ENCODE data around the gene ZBTB7C. TPM values are rescaled to one million over a fixed set of nuclear protein-coding genes. Genes with fewer than 3 reads are reported as not detected.

The ZBTB7C gene
- polyA plus RNA-seq, 1 donor (not counting 4 experiments of a cell fraction or from before 2014, with no cell fraction given), result 0.58 TPM

DNA sequence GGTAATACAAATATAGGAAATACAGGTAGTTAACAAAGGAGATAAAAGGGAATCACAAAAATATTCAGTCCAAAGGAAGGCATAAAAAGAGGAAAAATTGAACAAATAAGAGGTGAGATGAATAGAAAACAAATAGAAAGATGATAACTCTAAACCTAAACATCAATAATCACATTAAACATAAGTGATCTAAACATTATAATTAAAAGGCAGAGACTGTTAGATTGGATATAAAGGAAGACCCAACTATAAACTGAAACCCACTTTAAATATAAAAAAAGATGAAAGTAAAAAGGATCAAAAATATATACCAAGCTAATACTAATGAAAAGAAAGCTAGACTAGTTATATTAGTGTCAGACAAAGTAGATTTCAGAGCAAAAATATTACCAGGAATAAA, 152.3 kb downstream of the ZBTB7C start:
- H3K36me3 ChIP-seq (ENCODE audit: control insufficient read depth in 2 of 2, extremely low read depth in 1 of 2, insufficient read depth in 2 of 2, low read length in 2 of 2), result no peaks in the 10 kb centered on the region
- no peaks in the 10 kb centered on the region for H3K9me3 ChIP-seq (ENCODE audit: control insufficient read depth, low read depth, low read length)
- no peak overlapping the region for H3K4me3 ChIP-seq (ENCODE audit: control insufficient read depth in 2 of 3, extremely low read depth in 1 of 3, insufficient read depth in 2 of 3, low read depth in 1 of 3, low read length in 3 of 3)
- no peaks in the 10 kb centered on the region for H3K27me3 ChIP-seq (ENCODE audit: control insufficient read depth, extremely low read depth, insufficient read depth, low read length)
- DNase-seq (ENCODE audit: low read depth, low spot score) (no peak), FAIRE-seq (no peak)
- no peaks in the 10 kb centered on the region for H4K20me1 ChIP-seq (ENCODE audit: control insufficient read depth, extremely low read depth, insufficient read depth, low read length)
- dilution Hi-C loops (cut with MboI; ENCODE audit: extremely low pct_ligation_motif_present, low sequenced_read_pairs), result no loop called here
- no peaks in the 10 kb centered on the region for H3K9me1 ChIP-seq (ENCODE audit: control insufficient read depth, extremely low read depth, insufficient read depth, low read length)
- no peak overlapping the region for H3K27ac ChIP-seq (ENCODE audit: control insufficient read depth, insufficient read depth, low read length)
- H2AFZ ChIP-seq (ENCODE audit: control insufficient read depth, low read length), result no peak overlapping the region
- H3K79me2 ChIP-seq (ENCODE audit: control insufficient read depth, insufficient read depth, low read length), result no peaks in the 10 kb centered on the region
- H3K4me1 ChIP-seq (ENCODE audit: control insufficient read depth, extremely low read depth, insufficient read depth, low read length), result no peaks in the 10 kb centered on the region
- H3K4me2 ChIP-seq (ENCODE audit: control insufficient read depth, extremely low read depth, insufficient read depth, low read depth, low read length), result no peak overlapping the region
- TF ChIP-seq, protein P1, sequence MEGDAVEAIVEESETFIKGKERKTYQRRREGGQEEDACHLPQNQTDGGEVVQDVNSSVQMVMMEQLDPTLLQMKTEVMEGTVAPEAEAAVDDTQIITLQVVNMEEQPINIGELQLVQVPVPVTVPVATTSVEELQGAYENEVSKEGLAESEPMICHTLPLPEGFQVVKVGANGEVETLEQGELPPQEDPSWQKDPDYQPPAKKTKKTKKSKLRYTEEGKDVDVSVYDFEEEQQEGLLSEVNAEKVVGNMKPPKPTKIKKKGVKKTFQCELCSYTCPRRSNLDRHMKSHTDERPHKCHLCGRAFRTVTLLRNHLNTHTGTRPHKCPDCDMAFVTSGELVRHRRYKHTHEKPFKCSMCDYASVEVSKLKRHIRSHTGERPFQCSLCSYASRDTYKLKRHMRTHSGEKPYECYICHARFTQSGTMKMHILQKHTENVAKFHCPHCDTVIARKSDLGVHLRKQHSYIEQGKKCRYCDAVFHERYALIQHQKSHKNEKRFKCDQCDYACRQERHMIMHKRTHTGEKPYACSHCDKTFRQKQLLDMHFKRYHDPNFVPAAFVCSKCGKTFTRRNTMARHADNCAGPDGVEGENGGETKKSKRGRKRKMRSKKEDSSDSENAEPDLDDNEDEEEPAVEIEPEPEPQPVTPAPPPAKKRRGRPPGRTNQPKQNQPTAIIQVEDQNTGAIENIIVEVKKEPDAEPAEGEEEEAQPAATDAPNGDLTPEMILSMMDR (optimal IDR thresholded peaks at IDR 0.05 in 1 of 3, IDR thresholded peaks at IDR 0.05 in 1 of 3, conservative IDR thresholded peaks at IDR 0.05 in 1 of 3; ENCODE audit: extremely low read depth in 1 of 3, insufficient read depth in 2 of 3, low read length in 3 of 3), result no peak
- TF ChIP-seq EZH2 (IDR thresholded peaks at IDR 0.05; ENCODE audit: low read length), result no peak
- H3K9ac ChIP-seq (ENCODE audit: control insufficient read depth, extremely low read depth, insufficient read depth, low read length), result no peak overlapping the region

DNA sequence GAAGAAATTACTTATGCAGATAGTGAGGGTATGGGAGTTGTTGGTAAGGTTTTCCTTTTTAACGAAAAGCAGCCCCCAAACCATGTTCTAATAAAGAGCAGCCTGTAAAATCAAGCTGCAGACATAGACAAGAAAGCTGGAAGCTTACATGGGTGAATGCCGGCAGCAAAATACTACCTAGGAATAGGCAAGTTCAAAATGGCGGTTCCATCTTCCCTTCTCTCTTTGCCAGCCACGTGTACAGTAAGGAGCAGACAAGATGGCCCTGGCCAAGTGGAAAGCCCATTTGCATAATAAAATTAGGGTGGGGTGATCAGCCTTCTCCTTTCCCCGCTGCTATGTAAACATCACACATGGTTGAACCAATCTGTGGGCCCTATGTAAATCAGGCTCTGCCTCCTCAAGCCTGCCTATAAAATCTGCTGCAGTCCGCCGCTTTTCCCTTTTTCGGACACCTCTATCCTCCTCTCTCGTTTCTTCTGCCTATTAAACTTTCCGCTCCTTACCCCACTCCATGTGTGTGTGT, 155.0 kb downstream of the ZBTB7C start:
- peaks cover 4% of the 10 kb centered on the region for H3K27me3 ChIP-seq (ENCODE audit: control insufficient read depth, extremely low read depth, insufficient read depth, low read length)
- H4K20me1 ChIP-seq (ENCODE audit: control insufficient read depth, extremely low read depth, insufficient read depth, low read length), result no peaks in the 10 kb centered on the region
- no peaks in the 10 kb centered on the region for H3K9me3 ChIP-seq (ENCODE audit: control insufficient read depth, low read depth, low read length)
- no peak overlapping the region for H3K4me2 ChIP-seq (ENCODE audit: control insufficient read depth, extremely low read depth, insufficient read depth, low read depth, low read length)
- H2AFZ ChIP-seq (ENCODE audit: control insufficient read depth, low read length), result no peak overlapping the region
- TF ChIP-seq EZH2 (IDR thresholded peaks at IDR 0.05; ENCODE audit: low read length), result no peak
- TF ChIP-seq, protein P1 (optimal IDR thresholded peaks at IDR 0.05 in 1 of 3, IDR thresholded peaks at IDR 0.05 in 1 of 3, conservative IDR thresholded peaks at IDR 0.05 in 1 of 3; ENCODE audit: extremely low read depth in 1 of 3, insufficient read depth in 2 of 3, low read length in 3 of 3), result no peak
- H3K79me2 ChIP-seq (ENCODE audit: control insufficient read depth, insufficient read depth, low read length), result no peaks in the 10 kb centered on the region
- no peak for FAIRE-seq
- no peak for DNase-seq (ENCODE audit: low read depth, low spot score)
- no peak overlapping the region for H3K27ac ChIP-seq (ENCODE audit: control insufficient read depth, insufficient read depth, low read length)
- no peak overlapping the region for H3K4me3 ChIP-seq (ENCODE audit: control insufficient read depth in 2 of 3, extremely low read depth in 1 of 3, insufficient read depth in 2 of 3, low read depth in 1 of 3, low read length in 3 of 3)
- dilution Hi-C loops (cut with MboI; ENCODE audit: extremely low pct_ligation_motif_present, low sequenced_read_pairs), result no loop called here
- H3K9me1 ChIP-seq (ENCODE audit: control insufficient read depth, extremely low read depth, insufficient read depth, low read length), result no peaks in the 10 kb centered on the region
- no peak overlapping the region for H3K9ac ChIP-seq (ENCODE audit: control insufficient read depth, extremely low read depth, insufficient read depth, low read length)
- H3K4me1 ChIP-seq (ENCODE audit: control insufficient read depth, extremely low read depth, insufficient read depth, low read length), result no peaks in the 10 kb centered on the region
- H3K36me3 ChIP-seq (ENCODE audit: control insufficient read depth in 2 of 2, extremely low read depth in 1 of 2, insufficient read depth in 2 of 2, low read length in 2 of 2), result no peaks in the 10 kb centered on the region
